GM21515 (cell line): ENCODE measurements around the gene GTF2IRD1.

ENCODE experiments used
- ATAC-seq: cut with Tn5 transposase; IDR thresholded peaks from one replicate; pipeline ENCODE4 v1.9.1; 2021; ENCODE audit not compliant: unreplicated experiment

The GTF2IRD1 gene

DNA sequence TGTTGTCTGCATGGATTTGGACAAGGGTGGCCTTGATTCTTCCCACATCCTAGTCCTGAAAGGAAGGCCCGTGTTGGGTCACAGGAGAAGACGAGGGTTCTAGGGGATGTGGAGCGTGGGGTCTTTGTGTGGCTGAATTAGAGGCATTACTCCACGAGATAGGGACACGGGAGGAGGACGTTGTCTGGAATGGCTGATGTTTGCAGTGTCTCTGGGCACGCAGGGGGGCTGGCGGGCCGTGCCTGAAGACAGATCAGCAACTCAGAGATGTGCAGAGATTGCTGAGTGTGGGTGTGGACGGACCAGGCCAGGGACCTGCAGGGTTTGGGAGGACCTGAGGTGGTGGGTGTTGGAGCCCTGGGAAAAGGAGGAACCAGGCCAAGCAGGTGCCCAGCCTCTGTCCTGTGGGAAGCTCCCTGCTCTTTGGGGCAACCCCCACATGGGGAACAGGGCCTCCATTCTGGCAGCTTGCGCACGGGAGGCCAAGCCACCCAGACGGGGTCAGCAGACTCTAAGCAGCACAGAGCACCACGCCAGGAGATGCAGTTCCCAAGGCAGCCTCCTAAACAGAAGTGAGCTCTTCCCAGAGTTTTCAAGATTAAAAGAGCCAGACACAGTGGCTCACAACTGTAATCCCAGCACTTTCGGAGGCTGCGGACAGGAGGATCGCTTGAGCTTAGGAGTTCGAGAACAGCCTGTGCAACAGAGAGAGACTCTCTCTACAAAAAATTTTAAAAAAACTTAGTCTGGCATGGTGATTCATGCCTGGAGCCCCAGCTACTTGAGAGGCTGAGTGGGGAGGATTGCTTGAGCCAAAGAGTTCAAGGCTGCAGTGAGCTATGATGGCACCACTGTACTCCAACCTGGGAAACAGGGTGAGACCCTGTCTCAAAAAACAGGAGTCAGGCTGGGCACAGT lies 132.8 kb downstream of the GTF2IRD1 start:
- no peak for ATAC-seq

DNA sequence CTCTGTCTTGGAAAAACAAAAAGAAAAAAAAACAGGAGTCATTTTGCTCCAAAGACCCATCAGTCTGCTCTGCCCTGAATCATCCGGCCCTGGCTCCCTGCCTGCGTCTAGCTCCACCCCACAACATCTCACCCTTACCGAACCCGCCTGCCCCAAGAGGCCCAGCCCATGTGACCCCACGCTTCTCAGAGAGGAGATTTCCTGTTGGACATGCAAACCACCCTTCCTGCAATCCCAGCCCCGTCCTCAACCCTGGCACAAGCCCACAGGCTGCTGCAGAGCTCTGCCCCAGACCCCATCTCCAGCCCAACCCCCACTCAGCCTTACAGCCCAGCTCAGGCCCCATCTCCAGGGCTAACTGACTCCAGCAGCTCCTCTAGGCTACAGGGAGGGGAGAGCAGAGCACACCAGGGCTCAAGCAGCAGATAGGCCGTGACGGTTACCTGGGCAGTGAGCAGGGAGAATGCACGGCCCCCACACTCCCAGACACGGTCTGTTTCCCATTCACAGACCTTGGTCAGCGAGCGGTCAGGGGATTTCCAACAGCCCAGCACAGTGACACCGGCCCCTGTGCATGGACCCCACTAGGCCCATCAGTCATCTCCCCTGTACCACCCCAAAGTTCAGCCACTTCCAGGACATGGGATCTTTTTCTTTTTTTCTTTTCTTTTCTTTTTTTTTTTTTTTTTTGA lies 133.9 kb downstream of the GTF2IRD1 start:
- peak; percentile 65 for ATAC-seq

DNA sequence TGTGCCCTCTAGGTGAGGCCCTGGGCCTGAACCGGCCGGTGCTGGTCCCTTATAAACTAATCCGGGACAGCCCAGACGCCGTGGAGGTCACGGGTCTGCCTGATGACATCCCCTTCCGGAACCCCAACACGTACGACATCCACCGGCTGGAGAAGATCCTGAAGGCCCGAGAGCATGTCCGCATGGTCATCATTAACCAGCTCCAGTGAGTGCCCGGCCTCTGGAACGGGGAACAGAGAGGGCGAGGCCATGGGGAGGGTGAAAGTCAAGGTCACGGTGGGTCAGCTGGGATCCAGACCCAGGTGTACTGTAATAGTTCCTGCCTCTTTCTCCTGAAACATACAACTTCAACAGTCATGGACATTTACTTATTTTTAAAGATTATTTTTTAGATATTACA lies 137.1 kb downstream of the GTF2IRD1 start:
- ATAC-seq, result no peak

DNA sequence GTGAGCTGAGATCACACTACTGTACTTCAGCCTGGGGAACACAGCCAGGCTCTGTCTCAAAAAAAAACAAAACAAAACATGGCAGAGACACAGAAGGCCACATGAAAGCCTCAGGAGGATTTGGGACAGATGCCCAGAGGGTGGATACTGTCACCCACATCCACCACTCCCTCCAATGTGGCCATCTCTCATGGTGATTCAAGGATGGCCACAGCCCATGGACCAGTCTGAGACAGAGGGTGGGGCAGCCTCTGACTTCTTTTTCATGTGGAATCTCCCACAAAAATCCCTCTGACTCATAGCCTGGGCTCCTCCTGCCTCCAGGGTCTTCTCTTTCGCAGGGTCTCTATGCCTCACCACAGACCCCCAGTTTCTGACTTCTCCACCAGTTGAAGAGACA lies 144.9 kb downstream of the GTF2IRD1 start:
- no peak for ATAC-seq

DNA sequence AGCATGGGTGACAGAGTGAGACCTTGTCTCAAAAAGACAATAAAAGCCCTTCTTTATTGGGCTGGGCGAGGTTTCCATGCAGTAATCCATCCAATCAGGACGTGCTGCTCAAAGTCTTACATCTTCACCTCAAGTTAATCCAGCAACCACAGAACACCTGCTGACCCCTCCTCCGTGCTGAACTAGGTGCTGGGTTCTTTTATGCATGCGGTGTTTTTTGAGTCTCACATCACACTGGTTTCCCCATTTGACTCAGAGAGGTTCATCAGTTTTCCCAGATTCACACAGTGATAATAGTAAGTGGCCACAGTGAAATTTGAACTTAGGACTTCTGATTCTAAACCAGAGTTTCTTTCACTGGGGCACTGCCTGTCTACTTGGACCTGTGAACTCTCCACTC lies 145.5 kb downstream of the GTF2IRD1 start:
- no peak for ATAC-seq

DNA sequence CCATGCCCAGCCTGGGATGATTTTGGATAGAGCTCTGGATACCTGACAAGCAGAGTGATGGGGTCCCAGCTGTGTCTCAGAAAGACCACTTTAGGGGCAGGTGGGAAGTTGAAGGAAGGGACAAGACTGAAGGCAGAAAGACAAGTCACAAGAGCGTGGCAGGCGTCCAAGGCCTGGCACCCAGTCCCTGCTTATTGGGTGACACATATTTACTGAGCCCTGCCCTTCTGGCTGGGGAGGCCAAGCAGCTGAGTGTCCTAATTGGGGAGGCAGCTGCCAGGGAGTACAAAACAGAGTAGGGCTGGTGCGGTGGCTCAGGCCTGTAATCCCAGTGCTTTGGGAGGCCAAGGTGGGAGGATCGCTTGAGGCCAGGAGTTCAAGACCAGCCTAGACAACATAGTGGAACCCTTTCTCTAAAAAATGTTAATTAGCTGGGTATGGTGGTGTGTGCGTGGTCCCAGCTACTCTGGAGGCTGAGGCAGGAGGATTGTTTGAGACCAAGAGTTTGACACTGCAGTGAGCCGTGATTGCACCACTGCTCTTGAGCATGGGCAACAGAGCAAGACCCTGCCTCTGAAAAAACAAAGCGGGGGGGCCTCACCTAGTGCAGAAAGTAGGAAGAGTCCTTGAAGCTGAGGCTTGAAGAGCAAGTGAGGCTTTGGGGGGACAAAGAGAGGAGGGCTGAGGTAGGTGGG lies 150.8 kb downstream of the GTF2IRD1 start:
- ATAC-seq, result no peak

DNA sequence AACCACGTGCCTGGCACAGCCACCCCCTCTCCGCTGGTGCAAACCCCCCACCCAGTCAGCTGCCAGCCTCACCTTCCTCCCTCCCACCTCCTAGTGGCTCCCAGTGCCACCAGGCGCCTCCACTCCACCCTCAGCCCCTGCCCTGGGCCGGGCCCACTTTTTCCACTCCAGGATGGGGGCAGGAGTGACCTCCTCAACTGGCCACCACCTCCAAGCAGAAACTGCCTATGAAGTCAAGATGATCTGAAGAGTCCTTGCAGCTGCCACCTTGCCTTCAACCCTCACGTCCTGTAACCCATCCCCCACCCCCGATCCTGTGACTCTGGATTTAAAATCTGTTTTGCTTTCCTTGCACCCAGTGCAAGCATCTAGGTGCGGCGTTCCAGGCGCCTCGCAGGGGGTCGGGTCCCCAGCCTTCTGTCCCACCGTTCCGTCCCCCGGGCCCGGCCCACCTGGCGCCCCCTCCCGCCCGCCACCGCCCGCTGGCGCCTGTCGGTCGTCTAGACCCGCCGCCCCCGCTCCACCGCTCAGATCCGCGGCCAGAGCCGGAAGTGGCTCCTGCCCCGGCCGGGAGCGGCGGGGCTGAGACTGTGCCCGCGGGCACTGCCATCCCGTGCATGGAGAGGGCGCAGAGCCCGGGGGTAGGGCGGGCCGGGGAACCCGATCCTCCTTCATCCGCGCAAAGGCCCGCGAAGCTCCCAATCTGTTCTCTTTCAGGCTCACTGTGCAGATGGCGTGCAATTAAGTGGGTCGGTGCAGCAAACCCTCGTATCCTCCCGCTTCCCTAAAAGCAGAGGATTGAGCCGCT lies 152.6 kb downstream of the GTF2IRD1 start:
- ATAC-seq, result no peak

DNA sequence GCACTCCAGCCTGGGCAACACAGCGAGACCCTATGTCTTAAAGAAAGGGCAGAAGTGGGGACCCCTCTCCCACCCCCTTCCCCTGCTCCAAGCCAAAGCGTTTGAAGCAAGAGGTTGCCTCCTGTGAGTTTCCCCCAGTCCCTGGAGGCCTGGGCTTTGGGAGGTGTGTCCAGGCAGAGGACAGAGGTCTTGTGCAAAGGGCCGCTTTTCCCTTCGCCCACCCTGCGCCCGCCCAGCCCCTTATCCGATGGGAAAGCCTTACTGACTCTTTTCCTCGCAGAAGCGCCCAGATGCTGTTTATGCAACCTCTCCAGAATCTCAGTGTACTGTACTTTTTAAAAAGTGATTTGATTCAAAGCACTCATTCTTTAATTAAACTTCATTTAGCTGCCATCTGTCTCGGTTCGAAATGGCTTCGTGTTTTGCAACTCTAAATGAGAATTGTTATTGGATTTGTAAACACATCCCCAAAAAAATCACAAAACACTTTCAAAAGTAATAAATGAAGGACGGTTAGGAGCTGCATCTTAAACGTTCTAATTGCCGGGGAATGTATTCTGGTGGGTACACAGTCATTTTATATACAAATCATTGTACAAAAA lies 153.3 kb downstream of the GTF2IRD1 start:
- ATAC-seq, result no peak

DNA sequence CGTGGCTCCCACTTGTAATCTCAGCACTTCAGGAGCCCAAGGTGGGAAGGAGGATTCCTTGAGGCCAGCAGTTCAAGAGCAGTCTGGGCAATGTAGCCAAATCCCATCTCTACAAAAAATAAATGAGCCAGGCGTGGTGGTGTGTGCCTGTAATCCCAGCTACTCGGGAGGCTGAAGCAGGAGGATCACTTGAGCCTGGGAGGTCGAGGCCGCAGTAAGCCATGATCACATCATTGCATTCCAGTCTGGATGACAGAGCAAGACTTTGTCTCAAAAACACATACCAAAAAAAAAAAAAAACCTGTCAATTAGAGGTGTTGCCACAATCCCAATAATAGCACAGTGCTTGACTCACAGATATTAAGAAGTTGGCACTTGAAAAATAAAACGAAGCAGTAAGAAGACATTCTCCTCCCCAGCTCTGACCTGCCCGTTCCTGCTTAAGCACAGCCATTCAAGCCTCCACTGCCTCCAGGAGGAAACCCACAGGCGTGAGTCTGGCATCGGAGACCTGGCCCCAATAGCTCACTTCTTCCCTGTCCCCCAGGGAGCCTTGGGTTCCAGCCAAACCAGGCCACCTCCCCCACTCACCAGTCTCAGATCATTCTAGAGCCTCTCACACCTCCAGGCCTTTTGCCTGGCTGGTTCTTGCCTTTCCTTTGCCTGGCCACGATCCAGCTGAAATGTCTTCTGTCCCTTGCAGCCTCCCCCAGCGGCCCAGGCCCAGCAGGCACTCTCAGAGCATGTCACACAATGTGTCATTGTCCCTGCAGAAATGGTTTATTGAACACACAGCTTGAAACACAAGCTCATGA lies 158.5 kb downstream of the GTF2IRD1 start:
- ATAC-seq, result no peak

DNA sequence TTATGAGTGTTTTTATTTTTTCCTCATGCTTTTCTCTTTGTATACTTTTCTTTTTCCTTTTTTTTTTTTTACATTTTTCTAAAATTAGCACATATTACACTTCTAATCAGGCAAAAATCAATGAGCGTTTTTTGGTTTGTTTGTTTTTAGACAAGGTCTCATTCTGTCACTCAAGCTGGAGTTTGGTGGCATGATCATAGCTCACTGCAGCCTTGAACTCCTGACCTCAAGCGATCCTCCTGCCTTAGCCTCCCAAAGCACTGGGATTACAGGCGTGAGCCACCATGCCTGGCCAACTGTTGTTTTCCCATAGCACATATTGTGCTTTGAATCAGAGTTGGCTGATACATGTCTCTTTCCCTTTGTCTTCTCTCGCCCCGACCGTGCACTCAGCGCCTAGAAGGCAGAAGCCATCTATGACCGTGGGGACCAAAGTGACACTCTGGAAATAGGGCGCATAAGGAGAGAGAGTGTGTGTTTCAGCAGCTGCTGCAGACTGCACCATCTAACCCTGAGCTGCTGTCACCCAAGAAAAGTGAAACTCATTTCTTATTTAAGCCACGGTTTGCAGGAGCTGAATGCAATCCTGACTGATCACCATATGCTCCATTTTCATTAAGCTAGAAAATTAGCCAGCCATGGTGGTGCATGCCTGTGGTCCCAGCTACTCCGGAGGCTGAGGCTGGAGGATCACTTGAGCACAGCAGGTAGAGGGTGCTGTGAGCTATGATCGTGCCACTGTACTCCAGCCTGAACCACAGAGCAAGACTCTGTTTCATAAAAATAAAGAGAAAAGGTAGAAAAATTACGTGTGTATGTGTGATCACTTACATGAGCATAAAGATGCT lies 162.5 kb downstream of the GTF2IRD1 start:
- no peak for ATAC-seq

DNA sequence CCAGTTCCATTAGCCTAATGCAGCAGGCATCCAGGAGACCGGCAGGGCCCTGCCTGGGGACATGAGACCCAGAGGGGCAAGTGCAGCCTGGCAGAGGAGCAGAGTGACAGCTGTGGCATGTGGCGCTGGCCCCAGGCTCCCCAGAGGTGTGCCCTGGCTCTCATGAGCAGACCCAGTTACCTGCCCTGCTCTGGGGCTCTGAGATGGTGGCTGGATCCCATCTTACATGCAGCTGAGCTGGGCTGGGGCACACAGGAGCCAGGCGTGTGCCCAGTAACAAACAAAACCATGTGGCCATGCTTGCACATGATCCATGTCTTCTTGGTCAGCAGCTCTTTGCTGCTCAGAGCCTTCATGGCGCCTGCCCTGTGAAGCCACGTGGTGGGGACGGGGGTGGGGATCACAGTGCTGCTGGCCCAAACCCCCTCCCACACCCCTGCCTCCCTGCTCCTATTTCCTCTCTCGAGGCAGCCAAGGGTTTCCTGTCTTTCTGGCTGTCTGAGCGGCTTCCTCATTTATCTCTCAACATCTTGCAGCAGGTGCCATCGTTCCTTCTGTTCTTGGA lies 163.6 kb downstream of the GTF2IRD1 start:
- ATAC-seq, result no peak

DNA sequence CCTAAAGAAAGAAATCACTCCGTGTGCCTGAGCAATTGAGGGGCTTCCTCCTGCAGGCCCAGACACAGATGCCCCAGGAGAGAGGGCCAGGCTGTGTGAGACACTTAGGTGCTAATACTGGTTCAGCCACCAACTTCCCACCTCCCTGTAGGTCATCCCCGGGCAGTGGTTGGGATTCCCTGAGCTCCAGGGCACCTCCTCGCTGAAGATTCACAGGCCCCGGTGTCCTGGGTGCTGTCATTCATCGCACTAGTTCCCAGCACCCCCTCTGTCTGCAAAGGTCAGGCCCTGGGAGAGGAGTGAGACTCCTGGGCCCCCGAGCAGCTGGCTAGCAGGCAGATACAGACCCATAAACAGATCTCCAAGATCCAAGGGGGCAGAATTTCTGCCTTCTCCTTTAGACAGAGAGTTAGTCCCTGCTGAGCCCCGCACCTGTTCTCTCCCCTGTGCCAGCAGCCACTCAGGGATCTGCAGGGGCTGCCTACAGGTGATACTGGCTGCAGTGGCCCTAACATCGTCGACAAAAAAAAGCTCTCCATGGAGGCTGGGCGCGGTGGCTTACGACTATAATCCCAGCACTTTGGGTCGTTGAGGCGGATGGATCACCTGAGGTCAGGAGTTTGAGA lies 165.6 kb downstream of the GTF2IRD1 start:
- no peak for ATAC-seq

DNA sequence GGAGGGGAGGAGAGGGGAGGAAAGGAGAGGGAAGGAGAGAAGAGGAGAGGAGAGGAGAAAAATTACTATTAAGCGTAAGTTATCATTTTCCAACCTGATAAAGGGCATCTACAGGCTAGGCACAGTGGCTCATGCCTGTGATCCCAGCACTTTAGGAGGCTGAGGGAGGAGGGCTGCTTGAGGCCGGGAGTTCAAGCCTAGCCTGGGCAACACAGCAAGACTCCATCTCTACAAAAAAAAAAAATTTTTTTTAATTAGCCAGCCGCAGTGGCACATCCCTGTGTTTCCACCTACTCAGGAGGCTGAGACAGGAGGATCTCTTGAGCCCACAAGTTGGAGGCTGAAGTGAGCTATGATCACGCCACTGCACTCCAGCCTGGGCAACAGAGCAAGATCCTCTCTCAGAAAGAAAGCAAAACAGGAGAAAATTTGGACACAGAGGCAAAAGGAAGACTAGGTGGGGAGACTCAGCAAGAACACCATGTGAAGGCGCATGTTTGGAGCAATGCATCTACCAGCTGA lies 168.6 kb downstream of the GTF2IRD1 start:
- ATAC-seq, result no peak

DNA sequence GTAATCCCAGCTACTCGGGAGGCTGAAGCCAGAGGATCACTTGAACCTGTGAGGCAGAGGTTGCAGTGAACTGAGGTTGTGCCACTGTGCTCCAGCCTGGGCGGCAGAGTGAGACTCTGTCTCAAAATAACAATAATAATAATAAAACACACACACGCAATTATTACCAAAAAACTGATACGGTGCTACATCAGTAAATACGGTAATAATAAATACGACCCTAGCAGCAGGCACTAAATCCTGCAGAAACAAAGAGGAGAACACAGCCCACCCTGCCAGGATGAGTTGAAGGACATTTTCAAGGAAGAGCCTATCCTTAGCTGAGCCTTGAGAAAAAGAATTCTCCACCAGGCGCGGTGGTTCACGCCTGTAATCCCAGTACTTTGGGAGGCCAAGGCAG lies 169.4 kb downstream of the GTF2IRD1 start:
- no peak for ATAC-seq

DNA sequence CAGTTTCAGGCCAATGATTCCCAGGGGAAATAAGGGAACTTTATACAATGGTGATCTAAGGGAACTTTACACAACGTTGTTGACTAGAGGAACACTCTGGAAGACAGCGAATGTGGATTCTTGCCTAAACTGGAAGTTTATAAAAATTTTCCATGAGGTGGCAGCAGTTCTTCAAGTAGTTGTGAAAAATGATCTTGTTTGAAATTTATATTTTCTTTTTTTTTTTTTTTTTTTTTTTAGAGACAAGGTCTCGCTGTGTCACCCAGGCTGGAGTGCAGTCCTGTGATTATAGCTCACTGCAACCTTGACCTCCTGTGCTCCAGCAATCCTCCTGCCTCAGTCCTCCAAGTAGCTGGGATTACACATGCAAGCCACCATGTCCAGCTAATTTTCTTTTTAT lies 171.7 kb downstream of the GTF2IRD1 start:
- ATAC-seq, result no peak

DNA sequence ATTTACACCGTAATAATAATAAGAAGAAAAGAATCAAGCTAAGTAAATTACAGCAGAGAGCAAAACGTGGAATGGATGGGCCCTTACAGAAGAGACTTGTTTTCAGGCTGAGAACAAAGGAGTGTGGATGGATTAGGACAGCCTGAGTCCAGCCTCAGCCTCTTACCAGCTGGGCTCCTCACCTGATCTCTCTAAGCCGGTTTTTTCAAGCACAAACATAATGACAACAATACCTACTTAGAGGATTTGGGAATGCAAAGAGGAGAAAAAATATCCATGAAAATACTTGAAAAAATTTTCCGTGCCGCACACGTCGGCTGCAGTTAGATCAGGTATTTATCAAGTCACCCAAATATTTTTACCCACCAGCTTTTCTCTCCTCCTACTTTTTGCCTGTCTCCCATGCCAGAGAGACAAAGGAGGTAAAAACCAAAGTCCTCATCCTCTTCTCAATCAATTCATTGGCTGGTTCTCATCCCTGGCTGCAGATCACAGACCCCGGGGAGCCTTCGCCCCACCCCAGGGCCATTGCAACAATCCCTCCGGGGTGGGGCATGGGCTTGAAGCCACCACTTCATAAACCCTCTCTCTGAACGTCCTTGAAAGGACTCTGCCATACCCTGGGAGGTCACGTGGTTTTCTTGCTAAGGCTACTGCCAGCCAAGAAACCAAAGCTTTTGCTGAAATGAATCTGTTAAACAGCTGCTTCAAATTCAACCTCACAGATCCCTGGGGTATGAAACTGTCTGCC lies 174.1 kb downstream of the GTF2IRD1 start:
- ATAC-seq, result no peak

DNA sequence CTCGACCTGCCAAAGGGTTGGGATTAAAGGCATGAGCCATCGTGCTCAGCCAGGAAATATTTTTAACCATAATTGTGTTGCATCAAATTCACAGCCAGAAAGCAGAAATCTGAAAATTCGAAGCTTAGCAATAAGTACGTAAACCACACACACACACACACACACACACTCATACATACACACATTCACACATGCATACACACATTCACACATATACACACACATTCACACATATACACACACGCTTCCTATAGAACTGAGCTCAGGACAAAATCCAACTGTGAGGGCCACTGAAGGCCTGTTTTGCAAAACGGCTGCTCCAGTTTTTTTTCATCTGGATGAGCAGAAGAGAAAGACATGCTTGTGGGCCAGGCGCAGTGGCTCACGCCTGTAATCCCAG lies 178.8 kb downstream of the GTF2IRD1 start:
- no peak for ATAC-seq
